GM18907 (cell line): ENCODE data around the gene TRIM52.
A peak's percentile ranks its signal among the peaks of the same experiment; 100 is the strongest.

Experiments used
- ATAC-seq: cut with Tn5 transposase; IDR thresholded peaks from one replicate; pipeline ENCODE4 v1.9.1; 2021; ENCODE audit warnings: mild to moderate bottlenecking, moderate library complexity; ENCODE audit not compliant: unreplicated experiment

TRIM52 gene

GRCh38 chr5:181234455-181235306 lies 26.3 kb downstream of the TRIM52 start:
- ATAC-seq = no peak

- no peak for ATAC-seq
Observed at GRCh38 chr5:181233801-181234454, 27.0 kb downstream of the TRIM52 start.

- no peak for ATAC-seq
Observed at GRCh38 chr5:181233088-181233800, 27.7 kb downstream of the TRIM52 start.

- no peak for ATAC-seq
Observed at GRCh38 chr5:181232593-181232992, 28.4 kb downstream of the TRIM52 start.

GRCh38 chr5:181231432-181231831 lies 29.5 kb downstream of the TRIM52 start:
- ATAC-seq = no peak

- ATAC-seq = no peak
Observed at GRCh38 chr5:181230551-181230950, 30.4 kb downstream of the TRIM52 start.

GRCh38 chr5:181229996-181230395 lies 30.9 kb downstream of the TRIM52 start:
- no peak for ATAC-seq

- ATAC-seq = no peak
Observed at GRCh38 chr5:181224390-181225229, 36.3 kb downstream of the TRIM52 start.

GRCh38 chr5:181223729-181224389 lies 37.1 kb downstream of the TRIM52 start:
- ATAC-seq = peak; percentile 0

GRCh38 chr5:181223058-181223728 lies 37.8 kb downstream of the TRIM52 start, which contains the start of gene TRIM41:
Gene TRIM41, plus strand, starts transcription at chr5:181223281. Its CDS starts 719 bp downstream, at chr5:181224000.
- peak; percentile 70 for ATAC-seq

GRCh38 chr5:181222630-181223057 lies 38.3 kb downstream of the TRIM52 start:
- ATAC-seq = peak; percentile 3

GRCh38 chr5:181221792-181222629 lies 38.9 kb downstream of the TRIM52 start:
- peak; percentile 37 for ATAC-seq

- no peak for ATAC-seq
Observed at GRCh38 chr5:181221105-181221791, 39.7 kb downstream of the TRIM52 start.

- no peak for ATAC-seq
Observed at GRCh38 chr5:181220178-181220515, 40.8 kb downstream of the TRIM52 start.

GRCh38 chr5:181219262-181220177 lies 41.4 kb downstream of the TRIM52 start:
- ATAC-seq = no peak

- ATAC-seq = no peak
Observed at GRCh38 chr5:181218795-181219124, 42.2 kb downstream of the TRIM52 start.

GRCh38 chr5:181217803-181218062 lies 43.2 kb downstream of the TRIM52 start:
- ATAC-seq = peak; percentile 19
